Colonic mucosa (tissue), 4 donors: ENCODE measurements around the gene DLG2. TPM values are rescaled to one million over a fixed set of nuclear protein-coding genes. Genes with fewer than 3 reads are reported as not detected.

ENCODE experiments used
- DNase-seq: peaks from one replicate; pipeline ENCODE4 v3.0.0-alpha.2; 2020
- H3K27ac ChIP-seq: fragments of 200-600 bp; one replicate; pipeline ENCODE4 v1.8.0; 2021
- H3K27me3 ChIP-seq: fragments of 200-600 bp; one replicate; pipeline ENCODE4 v1.8.0; 2021
- H3K36me3 ChIP-seq: fragments of 200-600 bp; one replicate; pipeline ENCODE4 v1.8.0; 2021
- H3K4me1 ChIP-seq: fragments of 200-600 bp; one replicate; pipeline ENCODE4 v1.8.0; 2021; ENCODE audit warnings: mild to moderate bottlenecking
- H3K4me3 ChIP-seq: fragments of 200-600 bp; one replicate; pipeline ENCODE4 v1.8.0; 2021
- H3K9ac ChIP-seq, 2 donors: one replicate each; pipeline ENCODE4 v1.7.0; 2013; ENCODE audit warnings: control low read depth in 2 of 2, low read depth in 2 of 2, low read length in 2 of 2
- H3K9me3 ChIP-seq: fragments of 200-600 bp; one replicate; pipeline ENCODE4 v1.8.0; 2021
- CTCF ChIP-seq: fragments of 200-600 bp; IDR thresholded peaks from one replicate; pipeline ENCODE4 v1.8.0; 2022; ENCODE audit warnings: antibody characterized with exemption, mild to moderate bottlenecking
- intact Hi-C: fragments of 100-400 bp; cut with DNase I; formaldehyde crosslinking; loops from one replicate; pipeline ENCODE4 v1.14.1; 2022
- total RNA-seq, 2 donors: library from RNA; stranded (reverse); fragmentation: NEBNext Ultra II Directional in 1 of 2; extraction: Animal tissue kit (Norgen Biotek cat#: 25700) in 1 of 2; gene quantifications; one replicate each; pipeline ENCODE4 v1.2.1, GENCODE V29; 2021
- donor health status: healthy.
- donor health status: DM: no; HTN: no; CAD: no.
- donor health status: DM: no; HTN: no; CAD: no.

Gene DLG2
- total RNA-seq, 2 donors from 2014 or later: 1.4 to 3.3 TPM

- intact Hi-C loops: no loop called here
- Histone ChIP-seq H3K4me3 (no peak overlapping the region), H3K9me3 (no peaks in the 10 kb centered on the region), H3K27ac (no peak overlapping the region), H3K27me3 (no peaks in the 10 kb centered on the region), H3K36me3 (no peaks in the 10 kb centered on the region), H3K9ac (no peak overlapping the region), H3K4me1 (no peaks in the 10 kb centered on the region)
- DNase-seq: no peak
- TF ChIP-seq CTCF: no peak
These were observed 2094.0 kb downstream of the DLG2 start for GRCh38 chr11:83533166-83533565.

GRCh38 chr11:83528877-83529276, 2098.3 kb downstream of the DLG2 start:
- H3K9ac ChIP-seq: no peak overlapping the region
- no peak for DNase-seq
- no peaks in the 10 kb centered on the region for H3K4me1 ChIP-seq
- no peaks in the 10 kb centered on the region for H3K27me3 ChIP-seq
- no peak for TF ChIP-seq CTCF
- H3K4me3 ChIP-seq: no peak overlapping the region
- H3K9me3 ChIP-seq: no peaks in the 10 kb centered on the region
- H3K27ac ChIP-seq: no peak overlapping the region
- intact Hi-C loops: no loop called here
- no peaks in the 10 kb centered on the region for H3K36me3 ChIP-seq

- H3K27me3 ChIP-seq: no peaks in the 10 kb centered on the region
- H3K4me3 ChIP-seq: no peak overlapping the region
- no peak overlapping the region for H3K27ac ChIP-seq
- no peaks in the 10 kb centered on the region for H3K4me1 ChIP-seq
- no peaks in the 10 kb centered on the region for H3K36me3 ChIP-seq
- TF ChIP-seq CTCF: no peak
- H3K9ac ChIP-seq: no peak overlapping the region
- no peak for DNase-seq
- intact Hi-C loops: no loop called here
- H3K9me3 ChIP-seq: no peaks in the 10 kb centered on the region
These were observed 2098.9 kb downstream of the DLG2 start for GRCh38 chr11:83528225-83528624.

- intact Hi-C loops: no loop called here
- no peaks in the 10 kb centered on the region for H3K4me1 ChIP-seq
- no peaks in the 10 kb centered on the region for H3K27me3 ChIP-seq
- no peaks in the 10 kb centered on the region for H3K9me3 ChIP-seq
- no peak overlapping the region for H3K4me3 ChIP-seq
- no peak overlapping the region for H3K9ac ChIP-seq
- no peaks in the 10 kb centered on the region for H3K36me3 ChIP-seq
- no peak overlapping the region for H3K27ac ChIP-seq
- TF ChIP-seq CTCF: no peak
- DNase-seq: no peak
These were observed 2103.5 kb downstream of the DLG2 start for GRCh38 chr11:83523676-83524075.

- intact Hi-C loops: no loop called here
- no peaks in the 10 kb centered on the region for H3K27me3 ChIP-seq
- no peaks in the 10 kb centered on the region for H3K9me3 ChIP-seq
- no peaks in the 10 kb centered on the region for H3K36me3 ChIP-seq
- H3K4me3 ChIP-seq: no peak overlapping the region
- no peak for DNase-seq
- no peaks in the 10 kb centered on the region for H3K4me1 ChIP-seq
- TF ChIP-seq CTCF: no peak
- H3K9ac ChIP-seq: no peak overlapping the region
- no peak overlapping the region for H3K27ac ChIP-seq
These were observed 2104.2 kb downstream of the DLG2 start for GRCh38 chr11:83522911-83523310.
